Measurements from ENCODE around the gene ATAT1. TPM values are rescaled to one million over a fixed set of nuclear protein-coding genes. Genes with fewer than 3 reads are reported as not detected.

ATAT1 gene
- total and polyA plus RNA-seq, 2 of the 13 experiments (the other 11 are each of a cell fraction or from before 2014, with no cell fraction given), result 9.2 to 23.6 TPM

GRCh38 chr6:30690403-30691207, 63.9 kb downstream of the ATAT1 start, which contains the start of gene NRM:
TSS of gene NRM (minus strand) at chr6:30690984. CDS start at chr6:30690974, 10 bp downstream.
- Histone ChIP-seq H3K79me2 (ENCODE audit: insufficient read depth, low read length) (no peaks in the 10 kb centered on the region), H3K4me2 (ENCODE audit: low read depth, low read length) (peak within 1 kb of the TSS; percentile 83), H3K27me3 (ENCODE audit: control insufficient read depth in 1 of 2, insufficient read depth in 2 of 2, low read length in 2 of 2) (no peaks in the 10 kb centered on the region), H3K9ac (ENCODE audit: insufficient read depth, low read depth, low read length) (peak within 1 kb of the TSS; percentile 54), H4K20me1 (ENCODE audit: insufficient read depth, low read length) (no peaks in the 10 kb centered on the region), H2AFZ (ENCODE audit: low read length) (peak within 1 kb of the TSS; percentile 67), H3K9me3 (ENCODE audit: low read length) (no peaks in the 10 kb centered on the region), H3K36me3 (replicated peaks in 1 of 2; ENCODE audit: control insufficient read depth in 1 of 2, insufficient read depth in 2 of 2, low read length in 2 of 2) (no peaks in the 10 kb centered on the region), H3K27ac (ENCODE audit: extremely low read length, insufficient read depth, low read length) (peak within 1 kb of the TSS; percentile 44), H3K4me1 (ENCODE audit: insufficient read depth, low read length) (peaks cover 57% of the 10 kb centered on the region), H3K4me3 (replicated peaks in 1 of 3; ENCODE audit: insufficient read depth in 1 of 3, low read depth in 2 of 3, low read length in 3 of 3) (peak within 1 kb of the TSS; percentile 84 to 89 (median 87))
- DNase-seq (ENCODE audit: low spot score) (peak; percentile 78), FAIRE-seq (no peak), ATAC-seq (peak; percentile 75)
- BruUV-seq (replicated peaks), result TSS peak; percentile 77
- ChIA-PET CTCF (ENCODE audit: low intra/inter-chr PET ratio, low total read pairs) (interaction anchor here (1.1 kb wide), 1 partner anchor 32 kb away, joined by 3 read pairs; no protein-coding TSS in a partner anchor), POLR2A (interaction anchor here (0.7 to 3.4 kb wide), 23 partner anchors 9 to 193 kb away, joined by 3 to 50 read pairs (median 4); partner anchors contain the start of genes DDR1, DHX16, IER3 and MDC1)
- intact Hi-C loops (cut with micrococcal nuclease; ENCODE audit: unreplicated experiment), result loop anchor here (1.0 kb wide), 1 partner anchor 30 kb away; the partner anchor contains the start of gene TUBB
- in situ Hi-C loops (cut with HindIII; ENCODE audit: extremely low pct_ligation_motif_present, low pct_unique_long_range_greater_than_20kb), result loop anchor here (25.0 kb wide), 1 partner anchor 397 kb away; no protein-coding TSS in a partner anchor
- 2% methylated on average over 33 of the region's 40 CpGs for WGBS (ENCODE audit: low lambda C conversion rate)
- TF ChIP-seq, protein P1, sequence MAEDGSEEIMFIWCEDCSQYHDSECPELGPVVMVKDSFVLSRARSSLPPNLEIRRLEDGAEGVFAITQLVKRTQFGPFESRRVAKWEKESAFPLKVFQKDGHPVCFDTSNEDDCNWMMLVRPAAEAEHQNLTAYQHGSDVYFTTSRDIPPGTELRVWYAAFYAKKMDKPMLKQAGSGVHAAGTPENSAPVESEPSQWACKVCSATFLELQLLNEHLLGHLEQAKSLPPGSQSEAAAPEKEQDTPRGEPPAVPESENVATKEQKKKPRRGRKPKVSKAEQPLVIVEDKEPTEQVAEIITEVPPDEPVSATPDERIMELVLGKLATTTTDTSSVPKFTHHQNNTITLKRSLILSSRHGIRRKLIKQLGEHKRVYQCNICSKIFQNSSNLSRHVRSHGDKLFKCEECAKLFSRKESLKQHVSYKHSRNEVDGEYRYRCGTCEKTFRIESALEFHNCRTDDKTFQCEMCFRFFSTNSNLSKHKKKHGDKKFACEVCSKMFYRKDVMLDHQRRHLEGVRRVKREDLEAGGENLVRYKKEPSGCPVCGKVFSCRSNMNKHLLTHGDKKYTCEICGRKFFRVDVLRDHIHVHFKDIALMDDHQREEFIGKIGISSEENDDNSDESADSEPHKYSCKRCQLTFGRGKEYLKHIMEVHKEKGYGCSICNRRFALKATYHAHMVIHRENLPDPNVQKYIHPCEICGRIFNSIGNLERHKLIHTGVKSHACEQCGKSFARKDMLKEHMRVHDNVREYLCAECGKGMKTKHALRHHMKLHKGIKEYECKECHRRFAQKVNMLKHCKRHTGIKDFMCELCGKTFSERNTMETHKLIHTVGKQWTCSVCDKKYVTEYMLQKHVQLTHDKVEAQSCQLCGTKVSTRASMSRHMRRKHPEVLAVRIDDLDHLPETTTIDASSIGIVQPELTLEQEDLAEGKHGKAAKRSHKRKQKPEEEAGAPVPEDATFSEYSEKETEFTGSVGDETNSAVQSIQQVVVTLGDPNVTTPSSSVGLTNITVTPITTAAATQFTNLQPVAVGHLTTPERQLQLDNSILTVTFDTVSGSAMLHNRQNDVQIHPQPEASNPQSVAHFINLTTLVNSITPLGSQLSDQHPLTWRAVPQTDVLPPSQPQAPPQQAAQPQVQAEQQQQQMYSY (CRISPR knock-in tag; IDR thresholded peaks at IDR 0.05), result 0 out of 2 replicates have a peak, but pooled peaks have one; percentile 60
- TF ChIP-seq, protein P2, sequence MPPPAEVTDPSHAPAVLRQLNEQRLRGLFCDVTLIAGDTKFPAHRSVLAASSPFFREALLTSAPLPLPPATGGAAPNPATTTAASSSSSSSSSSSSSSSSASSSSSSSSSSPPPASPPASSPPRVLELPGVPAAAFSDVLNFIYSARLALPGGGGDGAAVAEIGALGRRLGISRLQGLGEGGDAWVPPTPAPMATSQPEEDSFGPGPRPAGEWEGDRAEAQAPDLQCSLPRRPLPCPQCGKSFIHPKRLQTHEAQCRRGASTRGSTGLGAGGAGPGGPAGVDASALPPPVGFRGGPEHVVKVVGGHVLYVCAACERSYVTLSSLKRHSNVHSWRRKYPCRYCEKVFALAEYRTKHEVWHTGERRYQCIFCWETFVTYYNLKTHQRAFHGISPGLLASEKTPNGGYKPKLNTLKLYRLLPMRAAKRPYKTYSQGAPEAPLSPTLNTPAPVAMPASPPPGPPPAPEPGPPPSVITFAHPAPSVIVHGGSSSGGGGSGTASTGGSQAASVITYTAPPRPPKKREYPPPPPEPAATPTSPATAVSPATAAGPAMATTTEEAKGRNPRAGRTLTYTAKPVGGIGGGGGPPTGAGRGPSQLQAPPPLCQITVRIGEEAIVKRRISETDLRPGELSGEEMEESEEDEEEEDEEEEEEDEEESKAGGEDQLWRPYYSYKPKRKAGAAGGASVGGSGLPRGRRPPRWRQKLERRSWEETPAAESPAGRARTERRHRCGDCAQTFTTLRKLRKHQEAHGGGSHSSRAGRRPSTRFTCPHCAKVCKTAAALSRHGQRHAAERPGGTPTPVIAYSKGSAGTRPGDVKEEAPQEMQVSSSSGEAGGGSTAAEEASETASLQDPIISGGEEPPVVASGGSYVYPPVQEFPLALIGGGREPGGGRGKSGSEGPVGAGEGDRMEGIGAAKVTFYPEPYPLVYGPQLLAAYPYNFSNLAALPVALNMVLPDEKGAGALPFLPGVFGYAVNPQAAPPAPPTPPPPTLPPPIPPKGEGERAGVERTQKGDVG (CRISPR knock-in tag; IDR thresholded peaks at IDR 0.05; ENCODE audit: borderline replicate concordance), result no peak
- TF ChIP-seq AKNA (CRISPR knock-in tag; IDR thresholded peaks at IDR 0.05; ENCODE audit: borderline replicate concordance), result no peak
- TF ChIP-seq, protein P3, sequence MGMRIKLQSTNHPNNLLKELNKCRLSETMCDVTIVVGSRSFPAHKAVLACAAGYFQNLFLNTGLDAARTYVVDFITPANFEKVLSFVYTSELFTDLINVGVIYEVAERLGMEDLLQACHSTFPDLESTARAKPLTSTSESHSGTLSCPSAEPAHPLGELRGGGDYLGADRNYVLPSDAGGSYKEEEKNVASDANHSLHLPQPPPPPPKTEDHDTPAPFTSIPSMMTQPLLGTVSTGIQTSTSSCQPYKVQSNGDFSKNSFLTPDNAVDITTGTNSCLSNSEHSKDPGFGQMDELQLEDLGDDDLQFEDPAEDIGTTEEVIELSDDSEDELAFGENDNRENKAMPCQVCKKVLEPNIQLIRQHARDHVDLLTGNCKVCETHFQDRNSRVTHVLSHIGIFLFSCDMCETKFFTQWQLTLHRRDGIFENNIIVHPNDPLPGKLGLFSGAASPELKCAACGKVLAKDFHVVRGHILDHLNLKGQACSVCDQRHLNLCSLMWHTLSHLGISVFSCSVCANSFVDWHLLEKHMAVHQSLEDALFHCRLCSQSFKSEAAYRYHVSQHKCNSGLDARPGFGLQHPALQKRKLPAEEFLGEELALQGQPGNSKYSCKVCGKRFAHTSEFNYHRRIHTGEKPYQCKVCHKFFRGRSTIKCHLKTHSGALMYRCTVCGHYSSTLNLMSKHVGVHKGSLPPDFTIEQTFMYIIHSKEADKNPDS (CRISPR knock-in tag; IDR thresholded peaks at IDR 0.05), result no peak
- TF ChIP-seq PTBP1 (IDR thresholded peaks at IDR 0.05; ENCODE audit: low read depth, low read length, poor library complexity, severe bottlenecking), result no peak
